Spleen (tissue), 11 donors: ENCODE data around the gene RAB44. TPM values are rescaled to one million over a fixed set of nuclear protein-coding genes. Genes with fewer than 3 reads are reported as not detected.

Source experiments
- DNase-seq: peaks from one replicate; pipeline ENCODE4 v3.0.0-alpha.2; 2020
- H3K27ac ChIP-seq, 8 donors: fragments of 200-600 bp; sonication (generic) in 7 of 8; 1 replicate in 4 of 8; 2 replicates in 4 of 8; pipeline versions ENCODE4 v1.5.0 to v1.8.0; 2016 to 2021; ENCODE audit warnings: inconsistent platforms in 4 of 8, mild to moderate bottlenecking in 4 of 8, moderate library complexity in 1 of 8
- H3K27me3 ChIP-seq, 7 donors: fragments of 200-600 bp; sonication (generic) in 6 of 7; replicated peaks in 1 of 7; 1 replicate in 4 of 7; 2 replicates in 3 of 7; pipeline versions ENCODE4 v1.5.0 to v1.8.0; 2016 to 2021; ENCODE audit warnings: inconsistent platforms in 3 of 7, mild to moderate bottlenecking in 1 of 7
- H3K36me3 ChIP-seq, 6 donors: fragments of 200-600 bp; sonication (generic) in 5 of 6; 1 replicate in 4 of 6; 2 replicates in 2 of 6; pipeline versions ENCODE4 v1.5.0 to v1.8.0; 2016 to 2021; ENCODE audit warnings: inconsistent platforms in 2 of 6
- H3K4me1 ChIP-seq, 6 donors: fragments of 200-600 bp; sonication (generic) in 5 of 6; 1 replicate in 3 of 6; 2 replicates in 3 of 6; pipeline versions ENCODE4 v1.5.0 to v1.8.0; 2016 to 2021; ENCODE audit warnings: inconsistent platforms in 3 of 6
- H3K4me3 ChIP-seq, 8 donors: fragments of 200-600 bp; sonication (generic) in 7 of 8; 1 replicate in 4 of 8; 2 replicates in 4 of 8; pipeline versions ENCODE4 v1.5.0 to v1.8.0; 2016 to 2021; ENCODE audit warnings: inconsistent platforms in 4 of 8, mild to moderate bottlenecking in 4 of 8, moderate library complexity in 2 of 8
- H3K9me3 ChIP-seq, 8 donors: fragments of 200-600 bp; sonication (generic) in 7 of 8; 1 replicate in 4 of 8; 2 replicates in 4 of 8; pipeline versions ENCODE4 v1.5.0 to v1.8.0; 2016 to 2021; ENCODE audit warnings: inconsistent platforms in 4 of 8
- POLR2A ChIP-seq, 3 donors: fragments of 450-650 bp; IDR thresholded peaks; one replicate each; pipeline ENCODE4 v1.5.1; 2017; ENCODE audit warnings: antibody characterized with exemption in 3 of 3, mild to moderate bottlenecking in 1 of 3
- POLR2AphosphoS5 ChIP-seq, 3 donors: sonication (generic); formaldehyde crosslinking; IDR thresholded peaks; one replicate each; pipeline ENCODE4 v1.5.1; 2017; ENCODE audit warnings: antibody characterized with exemption in 3 of 3
- WGBS, 5 donors: extraction: QIAGEN DNeasy Blood & Tissue Kit in 3 of 5; methylation state at CpG; one replicate each; pipeline versions ENCODE4 v1.1.5 to v1.1.7; 2013 to 2018; 5-methylcytosine and 5-hydroxymethylcytosine counted together
- intact Hi-C: fragments of 100-400 bp; cut with DNase I; formaldehyde crosslinking; loops from one replicate; pipeline ENCODE4 v1.15.0; 2023; ENCODE audit warnings: low total_unique reads
- polyA plus RNA-seq, 3 donors: library from polyadenylated mRNA; stranded (reverse); fragments of 200-250 nt; gene quantifications; one replicate each; pipeline ENCODE4 v1.2.1, GENCODE V29; 2013
- total RNA-seq, 7 donors: library from RNA; depleted of rRNA in 3 of 7; stranded (reverse); fragments of >200 nt in 3 of 7; fragmentation: NEBNext Ultra II Directional in 4 of 7; extraction: Animal tissue kit (Norgen Biotek cat#: 25700) in 4 of 7; gene quantifications; one replicate each; pipeline versions ENCODE4 v1.1.0 to v1.2.1, GENCODE V29; 2016 to 2021
- TF ChIP-seq, protein P1 (sequence below), 11 experiments: fragments of 200-600 bp in 7 of 11; fragments of 450-650 bp in 4 of 11; sonication (generic) in 4 of 11; IDR thresholded peaks in 8 of 11; conservative IDR thresholded peaks in 3 of 11; 1 replicate in 7 of 11; 2 replicates in 4 of 11; pipeline versions ENCODE4 v1.4.0 to v1.8.0; 2016 to 2021; ENCODE audit warnings: antibody characterized with exemption in 11 of 11, inconsistent platforms in 4 of 11, mild to moderate bottlenecking in 1 of 11
- donor health status: healthy with polysubstance abuse.
- donor health status: DM: no; HTN: no; CAD: no; lungs with moderate emphysema.
- donor health status: DM: no; HTN: no; CAD: no.
- donor health status: Bipolar disorder and iron deficiency.
- donor health status: healthy.
- donor health status: DM: no; HTN: no; CAD: no.
- donor health status: DM: yes; HTN: yes; CAD: no.

The RAB44 gene
- total and polyA plus RNA-seq, 10 donors: 0.06 to 3.5 (median 0.81) TPM

DNA sequence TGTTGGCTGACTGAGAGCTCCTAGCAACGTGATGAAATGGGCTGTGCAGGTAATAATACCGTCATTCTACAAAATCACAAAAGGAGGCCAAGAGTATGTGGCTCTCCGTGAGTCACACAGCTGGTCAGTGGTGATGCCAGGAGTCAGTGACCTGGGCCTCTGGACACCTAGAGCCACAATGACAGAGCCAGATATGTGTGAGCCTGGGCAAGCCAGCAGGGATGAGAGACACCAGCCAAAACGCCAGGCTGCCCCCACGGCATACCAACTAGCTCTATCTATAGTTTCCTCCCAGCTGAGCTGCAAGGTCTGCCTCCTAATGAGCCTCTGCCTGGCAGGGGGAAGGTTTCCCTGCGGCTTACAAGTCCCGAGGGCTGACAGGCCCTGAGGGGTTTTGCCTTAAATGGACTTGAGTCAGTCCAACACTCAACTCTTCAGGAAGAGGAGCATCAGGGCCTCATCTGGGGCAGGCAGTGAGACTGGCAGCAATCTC, 71.6 kb downstream of the RAB44 start:
- no peak for TF ChIP-seq POLR2AphosphoS5 (IDR thresholded peaks at IDR 0.05)
- DNase-seq: no peak
- Histone ChIP-seq H3K27me3 (no peaks in the 10 kb centered on the region), H3K4me1 (peaks cover 27 to 74% (median 50%) of the 10 kb centered on the region in 6 donors), H3K27ac (peak overlapping the region; percentile 11 to 87 (median 72)), H3K4me3 (peak overlapping the region in 2 of 8 donors; percentile 3 to 42), H3K9me3 (no peaks in the 10 kb centered on the region), H3K36me3 (no peaks in the 10 kb centered on the region)
- WGBS, 5 donors: 54 to 65% (median 58%) methylated on average over 5 to 7 of the region's 7 CpGs
- intact Hi-C loops: loop anchor here (10.0 kb wide), 1 partner anchor 446 kb away; no protein-coding TSS in a partner anchor

- TF ChIP-seq POLR2AphosphoS5 (IDR thresholded peaks at IDR 0.05): peak; percentile 43 to 79 (median 70)
- TF ChIP-seq, protein P1, sequence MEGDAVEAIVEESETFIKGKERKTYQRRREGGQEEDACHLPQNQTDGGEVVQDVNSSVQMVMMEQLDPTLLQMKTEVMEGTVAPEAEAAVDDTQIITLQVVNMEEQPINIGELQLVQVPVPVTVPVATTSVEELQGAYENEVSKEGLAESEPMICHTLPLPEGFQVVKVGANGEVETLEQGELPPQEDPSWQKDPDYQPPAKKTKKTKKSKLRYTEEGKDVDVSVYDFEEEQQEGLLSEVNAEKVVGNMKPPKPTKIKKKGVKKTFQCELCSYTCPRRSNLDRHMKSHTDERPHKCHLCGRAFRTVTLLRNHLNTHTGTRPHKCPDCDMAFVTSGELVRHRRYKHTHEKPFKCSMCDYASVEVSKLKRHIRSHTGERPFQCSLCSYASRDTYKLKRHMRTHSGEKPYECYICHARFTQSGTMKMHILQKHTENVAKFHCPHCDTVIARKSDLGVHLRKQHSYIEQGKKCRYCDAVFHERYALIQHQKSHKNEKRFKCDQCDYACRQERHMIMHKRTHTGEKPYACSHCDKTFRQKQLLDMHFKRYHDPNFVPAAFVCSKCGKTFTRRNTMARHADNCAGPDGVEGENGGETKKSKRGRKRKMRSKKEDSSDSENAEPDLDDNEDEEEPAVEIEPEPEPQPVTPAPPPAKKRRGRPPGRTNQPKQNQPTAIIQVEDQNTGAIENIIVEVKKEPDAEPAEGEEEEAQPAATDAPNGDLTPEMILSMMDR (IDR thresholded peaks at IDR 0.05 in 8 of 11, conservative IDR thresholded peaks at IDR 0.05 in 3 of 11): no peak
- DNase-seq: peak; percentile 87
- 31 to 49% (median 35%) methylated on average over 11 to 18 of the region's 18 CpGs for WGBS, 5 donors
- H3K36me3 ChIP-seq: no peaks in the 10 kb centered on the region
- no peaks in the 10 kb centered on the region for H3K27me3 ChIP-seq
- intact Hi-C loops: loop anchor here (10.0 kb wide), 1 partner anchor 445 kb away; no protein-coding TSS in a partner anchor
- peak overlapping the region; percentile 11 to 87 (median 72) for H3K27ac ChIP-seq
- peaks cover 27 to 74% (median 50%) of the 10 kb centered on the region in 6 donors for H3K4me1 ChIP-seq
- H3K9me3 ChIP-seq: no peaks in the 10 kb centered on the region
- peak overlapping the region in 2 of 8 donors; percentile 3 to 42 for H3K4me3 ChIP-seq
Measured at GRCh38 chr6:36769676-36770499, 72.3 kb downstream of the RAB44 start.

DNA sequence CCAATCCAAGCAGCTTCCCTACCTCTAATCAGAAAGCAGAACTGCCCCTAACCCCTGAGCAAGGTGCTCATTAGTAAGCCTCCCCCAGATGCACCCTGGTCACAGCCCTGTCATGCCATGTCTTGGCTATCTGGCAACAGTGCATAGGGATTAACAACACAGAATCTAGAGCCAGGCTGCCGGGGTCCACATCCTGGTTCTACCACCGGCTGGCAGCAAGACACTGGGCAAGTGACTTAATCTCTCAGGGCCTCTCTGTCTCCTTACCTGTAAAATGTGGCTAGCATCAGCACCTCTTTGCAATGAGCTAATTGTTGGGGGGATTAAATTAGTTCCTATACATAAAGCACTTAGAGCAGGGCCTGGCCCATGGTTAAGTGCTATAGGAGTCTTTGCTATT, 73.5 kb downstream of the RAB44 start:
- no peaks in the 10 kb centered on the region for H3K9me3 ChIP-seq
- DNase-seq: no peak
- H3K27me3 ChIP-seq: peaks cover 0 to under 1% (median 0%) of the 10 kb centered on the region in 7 donors
- TF ChIP-seq POLR2A (IDR thresholded peaks at IDR 0.05) (no peak), POLR2AphosphoS5 (IDR thresholded peaks at IDR 0.05) (no peak)
- TF ChIP-seq, protein P1 (IDR thresholded peaks at IDR 0.05 in 8 of 11, conservative IDR thresholded peaks at IDR 0.05 in 3 of 11): no peak
- peak overlapping the region in 3 of 8 donors; percentile 83 to 87 (median 83) for H3K27ac ChIP-seq
- 84 to 100% (median 91%) methylated on average over 2 of the region's 2 CpGs for WGBS, 5 donors
- intact Hi-C loops: no loop called here
- no peak overlapping the region for H3K4me3 ChIP-seq
- peaks cover 27 to 62% (median 42%) of the 10 kb centered on the region in 6 donors for H3K4me1 ChIP-seq
- H3K36me3 ChIP-seq: no peaks in the 10 kb centered on the region

GRCh38 chr6:36772397-36772796, 74.8 kb downstream of the RAB44 start:
- no peaks in the 10 kb centered on the region for H3K9me3 ChIP-seq
- peaks cover 26 to 60% (median 34%) of the 10 kb centered on the region in 6 donors for H3K4me1 ChIP-seq
- no peaks in the 10 kb centered on the region for H3K36me3 ChIP-seq
- no peak overlapping the region for H3K4me3 ChIP-seq
- H3K27ac ChIP-seq: no peak overlapping the region
- intact Hi-C loops: no loop called here
- peaks cover 0 to 12% (median 0%) of the 10 kb centered on the region in 7 donors for H3K27me3 ChIP-seq
- 60 to 81% (median 79%) methylated on average over 8 of the region's 8 CpGs for WGBS, 5 donors
- no peak for DNase-seq
- no peak for TF ChIP-seq POLR2A (IDR thresholded peaks at IDR 0.05)
- TF ChIP-seq POLR2AphosphoS5 (IDR thresholded peaks at IDR 0.05): no peak
- TF ChIP-seq, protein P1 (IDR thresholded peaks at IDR 0.05 in 8 of 11, conservative IDR thresholded peaks at IDR 0.05 in 3 of 11): no peak
